ENCODE measurements around the gene THRA.

THRA gene

DNA sequence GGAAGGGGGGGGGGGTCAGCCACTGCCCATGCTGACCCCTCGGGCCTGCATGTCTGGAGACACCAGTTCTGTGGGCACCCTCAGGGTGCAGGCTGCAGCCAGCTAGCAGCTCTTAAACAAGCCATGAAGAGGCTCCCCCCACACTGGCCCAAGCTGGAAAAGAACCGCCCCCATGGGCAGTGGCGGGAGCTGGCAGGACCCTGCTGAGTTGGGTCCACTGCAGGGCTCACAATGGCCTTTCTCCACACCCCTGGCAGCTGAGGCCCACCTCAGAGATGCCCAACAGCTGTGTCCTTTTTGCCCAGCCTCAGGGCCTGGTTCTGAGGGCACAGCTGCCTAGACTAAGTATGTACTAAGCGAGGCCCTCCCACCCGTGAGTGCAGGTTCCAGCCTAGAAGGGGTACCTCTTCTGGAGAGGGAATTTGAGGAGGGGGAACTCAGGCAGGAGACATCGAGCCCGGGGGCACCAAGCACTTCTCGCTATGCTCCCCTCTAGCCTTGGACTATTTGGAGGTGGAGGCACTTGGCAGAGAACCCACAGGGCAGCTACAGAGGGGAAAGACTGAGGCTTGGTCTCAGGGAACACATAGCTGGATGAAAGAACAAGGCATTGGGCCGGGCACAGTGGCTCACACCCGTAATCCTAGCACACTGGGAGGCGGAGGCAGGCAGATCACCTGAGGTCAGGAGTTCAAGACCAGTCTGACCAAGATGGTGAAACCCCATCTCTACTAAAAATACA, 3.2 kb downstream of the THRA start:
- TF ChIP-seq ESRRG (CRISPR knock-in tag; IDR thresholded peaks at IDR 0.05), result no peak
- TF ChIP-seq OSR1 (CRISPR knock-in tag; IDR thresholded peaks at IDR 0.05), result no peak
- TF ChIP-seq TOX (CRISPR knock-in tag; IDR thresholded peaks at IDR 0.05; ENCODE audit: borderline replicate concordance), result no peak
- no peak for TF ChIP-seq ZFP30 (CRISPR knock-in tag; IDR thresholded peaks at IDR 0.05)
- TF ChIP-seq CSDC2 (CRISPR knock-in tag; IDR thresholded peaks at IDR 0.05), result no peak
- TF ChIP-seq PPARA (CRISPR knock-in tag; IDR thresholded peaks at IDR 0.05; ENCODE audit: borderline replicate concordance), result no peak
- no peak for TF ChIP-seq ZNF8 (CRISPR knock-in tag; IDR thresholded peaks at IDR 0.05)
- TF ChIP-seq, protein P1, sequence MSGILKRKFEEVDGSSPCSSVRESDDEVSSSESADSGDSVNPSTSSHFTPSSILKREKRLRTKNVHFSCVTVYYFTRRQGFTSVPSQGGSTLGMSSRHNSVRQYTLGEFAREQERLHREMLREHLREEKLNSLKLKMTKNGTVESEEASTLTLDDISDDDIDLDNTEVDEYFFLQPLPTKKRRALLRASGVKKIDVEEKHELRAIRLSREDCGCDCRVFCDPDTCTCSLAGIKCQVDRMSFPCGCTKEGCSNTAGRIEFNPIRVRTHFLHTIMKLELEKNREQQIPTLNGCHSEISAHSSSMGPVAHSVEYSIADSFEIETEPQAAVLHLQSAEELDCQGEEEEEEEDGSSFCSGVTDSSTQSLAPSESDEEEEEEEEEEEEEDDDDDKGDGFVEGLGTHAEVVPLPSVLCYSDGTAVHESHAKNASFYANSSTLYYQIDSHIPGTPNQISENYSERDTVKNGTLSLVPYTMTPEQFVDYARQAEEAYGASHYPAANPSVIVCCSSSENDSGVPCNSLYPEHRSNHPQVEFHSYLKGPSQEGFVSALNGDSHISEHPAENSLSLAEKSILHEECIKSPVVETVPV (CRISPR knock-in tag; IDR thresholded peaks at IDR 0.05), result no peak
- no peak for TF ChIP-seq RARB (CRISPR knock-in tag; IDR thresholded peaks at IDR 0.05)
- TF ChIP-seq, protein P2, sequence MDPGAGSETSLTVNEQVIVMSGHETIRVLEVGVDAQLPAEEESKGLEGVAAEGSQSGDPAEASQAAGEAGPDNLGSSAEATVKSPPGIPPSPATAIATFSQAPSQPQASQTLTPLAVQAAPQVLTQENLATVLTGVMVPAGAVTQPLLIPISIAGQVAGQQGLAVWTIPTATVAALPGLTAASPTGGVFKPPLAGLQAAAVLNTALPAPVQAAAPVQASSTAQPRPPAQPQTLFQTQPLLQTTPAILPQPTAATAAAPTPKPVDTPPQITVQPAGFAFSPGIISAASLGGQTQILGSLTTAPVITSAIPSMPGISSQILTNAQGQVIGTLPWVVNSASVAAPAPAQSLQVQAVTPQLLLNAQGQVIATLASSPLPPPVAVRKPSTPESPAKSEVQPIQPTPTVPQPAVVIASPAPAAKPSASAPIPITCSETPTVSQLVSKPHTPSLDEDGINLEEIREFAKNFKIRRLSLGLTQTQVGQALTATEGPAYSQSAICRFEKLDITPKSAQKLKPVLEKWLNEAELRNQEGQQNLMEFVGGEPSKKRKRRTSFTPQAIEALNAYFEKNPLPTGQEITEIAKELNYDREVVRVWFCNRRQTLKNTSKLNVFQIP (CRISPR knock-in tag; IDR thresholded peaks at IDR 0.05; ENCODE audit: borderline replicate concordance, low read depth), result no peak
- TF ChIP-seq GLIS3 (CRISPR knock-in tag; IDR thresholded peaks at IDR 0.05), result no peak

DNA sequence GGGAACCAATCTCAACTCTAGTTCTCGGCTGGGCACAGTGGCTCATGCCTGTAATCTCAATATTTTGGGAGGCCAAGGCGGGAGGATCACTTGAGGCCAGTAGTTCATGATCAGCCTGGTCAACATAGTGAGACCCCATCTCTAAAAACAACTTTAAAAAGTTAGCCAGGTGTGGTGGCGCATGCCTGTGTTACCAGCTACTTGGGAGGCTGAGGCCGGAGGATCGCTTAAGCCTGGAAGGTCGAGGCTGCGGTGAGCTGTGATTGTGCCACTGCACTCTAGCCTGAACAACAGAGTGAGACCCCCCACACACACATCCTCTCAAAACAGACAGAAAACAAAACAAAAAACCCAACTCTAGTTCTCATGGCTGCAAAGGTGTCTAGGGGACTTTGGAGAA, 4.9 kb downstream of the THRA start:
- TF ChIP-seq ARNTL (CRISPR knock-in tag; IDR thresholded peaks at IDR 0.05; ENCODE audit: borderline replicate concordance, low read depth), result no peak
- TF ChIP-seq PPARA (CRISPR knock-in tag; IDR thresholded peaks at IDR 0.05; ENCODE audit: borderline replicate concordance), result no peak
- no peak for TF ChIP-seq BACH2 (CRISPR knock-in tag; IDR thresholded peaks at IDR 0.05; ENCODE audit: borderline replicate concordance)
- no peak for TF ChIP-seq CSDC2 (CRISPR knock-in tag; IDR thresholded peaks at IDR 0.05)
- no peak for TF ChIP-seq ZFP3 (CRISPR knock-in tag; IDR thresholded peaks at IDR 0.05)
- TF ChIP-seq, protein P3, sequence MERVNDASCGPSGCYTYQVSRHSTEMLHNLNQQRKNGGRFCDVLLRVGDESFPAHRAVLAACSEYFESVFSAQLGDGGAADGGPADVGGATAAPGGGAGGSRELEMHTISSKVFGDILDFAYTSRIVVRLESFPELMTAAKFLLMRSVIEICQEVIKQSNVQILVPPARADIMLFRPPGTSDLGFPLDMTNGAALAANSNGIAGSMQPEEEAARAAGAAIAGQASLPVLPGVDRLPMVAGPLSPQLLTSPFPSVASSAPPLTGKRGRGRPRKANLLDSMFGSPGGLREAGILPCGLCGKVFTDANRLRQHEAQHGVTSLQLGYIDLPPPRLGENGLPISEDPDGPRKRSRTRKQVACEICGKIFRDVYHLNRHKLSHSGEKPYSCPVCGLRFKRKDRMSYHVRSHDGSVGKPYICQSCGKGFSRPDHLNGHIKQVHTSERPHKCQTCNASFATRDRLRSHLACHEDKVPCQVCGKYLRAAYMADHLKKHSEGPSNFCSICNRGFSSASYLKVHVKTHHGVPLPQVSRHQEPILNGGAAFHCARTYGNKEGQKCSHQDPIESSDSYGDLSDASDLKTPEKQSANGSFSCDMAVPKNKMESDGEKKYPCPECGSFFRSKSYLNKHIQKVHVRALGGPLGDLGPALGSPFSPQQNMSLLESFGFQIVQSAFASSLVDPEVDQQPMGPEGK (CRISPR knock-in tag; IDR thresholded peaks at IDR 0.05; ENCODE audit: borderline replicate concordance), result no peak
- TF ChIP-seq GLIS3 (CRISPR knock-in tag; IDR thresholded peaks at IDR 0.05), result no peak
- no peak for TF ChIP-seq TCF4 (CRISPR knock-in tag; IDR thresholded peaks at IDR 0.05; ENCODE audit: borderline replicate concordance)
- TF ChIP-seq ESRRG (CRISPR knock-in tag; IDR thresholded peaks at IDR 0.05), result no peak
- no peak for TF ChIP-seq RARB (CRISPR knock-in tag; IDR thresholded peaks at IDR 0.05)
- TF ChIP-seq SNAI2 (CRISPR knock-in tag; IDR thresholded peaks at IDR 0.05), result no peak
- TF ChIP-seq TOX (CRISPR knock-in tag; IDR thresholded peaks at IDR 0.05; ENCODE audit: borderline replicate concordance), result no peak
- TF ChIP-seq, protein P4, sequence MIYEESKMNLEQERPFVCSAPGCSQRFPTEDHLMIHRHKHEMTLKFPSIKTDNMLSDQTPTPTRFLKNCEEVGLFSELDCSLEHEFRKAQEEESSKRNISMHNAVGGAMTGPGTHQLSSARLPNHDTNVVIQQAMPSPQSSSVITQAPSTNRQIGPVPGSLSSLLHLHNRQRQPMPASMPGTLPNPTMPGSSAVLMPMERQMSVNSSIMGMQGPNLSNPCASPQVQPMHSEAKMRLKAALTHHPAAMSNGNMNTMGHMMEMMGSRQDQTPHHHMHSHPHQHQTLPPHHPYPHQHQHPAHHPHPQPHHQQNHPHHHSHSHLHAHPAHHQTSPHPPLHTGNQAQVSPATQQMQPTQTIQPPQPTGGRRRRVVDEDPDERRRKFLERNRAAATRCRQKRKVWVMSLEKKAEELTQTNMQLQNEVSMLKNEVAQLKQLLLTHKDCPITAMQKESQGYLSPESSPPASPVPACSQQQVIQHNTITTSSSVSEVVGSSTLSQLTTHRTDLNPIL (CRISPR knock-in tag; IDR thresholded peaks at IDR 0.05; ENCODE audit: low read depth), result no peak
- TF ChIP-seq, protein P5, sequence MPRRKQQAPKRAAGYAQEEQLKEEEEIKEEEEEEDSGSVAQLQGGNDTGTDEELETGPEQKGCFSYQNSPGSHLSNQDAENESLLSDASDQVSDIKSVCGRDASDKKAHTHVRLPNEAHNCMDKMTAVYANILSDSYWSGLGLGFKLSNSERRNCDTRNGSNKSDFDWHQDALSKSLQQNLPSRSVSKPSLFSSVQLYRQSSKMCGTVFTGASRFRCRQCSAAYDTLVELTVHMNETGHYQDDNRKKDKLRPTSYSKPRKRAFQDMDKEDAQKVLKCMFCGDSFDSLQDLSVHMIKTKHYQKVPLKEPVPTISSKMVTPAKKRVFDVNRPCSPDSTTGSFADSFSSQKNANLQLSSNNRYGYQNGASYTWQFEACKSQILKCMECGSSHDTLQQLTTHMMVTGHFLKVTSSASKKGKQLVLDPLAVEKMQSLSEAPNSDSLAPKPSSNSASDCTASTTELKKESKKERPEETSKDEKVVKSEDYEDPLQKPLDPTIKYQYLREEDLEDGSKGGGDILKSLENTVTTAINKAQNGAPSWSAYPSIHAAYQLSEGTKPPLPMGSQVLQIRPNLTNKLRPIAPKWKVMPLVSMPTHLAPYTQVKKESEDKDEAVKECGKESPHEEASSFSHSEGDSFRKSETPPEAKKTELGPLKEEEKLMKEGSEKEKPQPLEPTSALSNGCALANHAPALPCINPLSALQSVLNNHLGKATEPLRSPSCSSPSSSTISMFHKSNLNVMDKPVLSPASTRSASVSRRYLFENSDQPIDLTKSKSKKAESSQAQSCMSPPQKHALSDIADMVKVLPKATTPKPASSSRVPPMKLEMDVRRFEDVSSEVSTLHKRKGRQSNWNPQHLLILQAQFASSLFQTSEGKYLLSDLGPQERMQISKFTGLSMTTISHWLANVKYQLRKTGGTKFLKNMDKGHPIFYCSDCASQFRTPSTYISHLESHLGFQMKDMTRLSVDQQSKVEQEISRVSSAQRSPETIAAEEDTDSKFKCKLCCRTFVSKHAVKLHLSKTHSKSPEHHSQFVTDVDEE (CRISPR knock-in tag; IDR thresholded peaks at IDR 0.05), result no peak
- no peak for TF ChIP-seq ISL1 (CRISPR knock-in tag; IDR thresholded peaks at IDR 0.05)
- no peak for TF ChIP-seq ZNF70 (CRISPR knock-in tag; IDR thresholded peaks at IDR 0.05)
- TF ChIP-seq, protein P2 (CRISPR knock-in tag; IDR thresholded peaks at IDR 0.05; ENCODE audit: borderline replicate concordance, low read depth), result no peak
- no peak for TF ChIP-seq ZNF8 (CRISPR knock-in tag; IDR thresholded peaks at IDR 0.05)
- no peak for TF ChIP-seq ZNF565 (CRISPR knock-in tag; conservative IDR thresholded peaks at IDR 0.05; ENCODE audit: low read depth)
- TF ChIP-seq OSR1 (CRISPR knock-in tag; IDR thresholded peaks at IDR 0.05), result no peak
- no peak for ATAC-seq

More for the DNA sequence above, 3.2 kb downstream of the THRA start:
- ATAC-seq, result no peak
